NB4 (cell line): Measurements from ENCODE around the gene OTUB1.

Source experiments
- DNase-seq: peaks from one replicate; pipeline ENCODE4 v3.0.0; 2010; ENCODE audit warnings: low read depth
- H3K4me3 ChIP-seq: one replicate; pipeline ENCODE4 v1.5.1; 2011; ENCODE audit warnings: mild to moderate bottlenecking, low read depth, low read length, moderate library complexity
- CTCF ChIP-seq: IDR thresholded peaks from one replicate; pipeline ENCODE4 v1.5.1; 2012; ENCODE audit warnings: low read depth, low read length
- MAX ChIP-seq: IDR thresholded peaks from 2 replicates; pipeline ENCODE4 v1.6.1; 2011; ENCODE audit warnings: low read depth, low read length
- MYC ChIP-seq: IDR thresholded peaks from 2 replicates; pipeline ENCODE4 v1.6.1; 2011; ENCODE audit warnings: low read depth, low read length
- POLR2A ChIP-seq: IDR thresholded peaks from 2 replicates; pipeline ENCODE4 v1.6.1; 2011; ENCODE audit warnings: mild to moderate bottlenecking; ENCODE audit not compliant: insufficient read length; ENCODE audit errors: extremely low read depth

Gene OTUB1

DNA sequence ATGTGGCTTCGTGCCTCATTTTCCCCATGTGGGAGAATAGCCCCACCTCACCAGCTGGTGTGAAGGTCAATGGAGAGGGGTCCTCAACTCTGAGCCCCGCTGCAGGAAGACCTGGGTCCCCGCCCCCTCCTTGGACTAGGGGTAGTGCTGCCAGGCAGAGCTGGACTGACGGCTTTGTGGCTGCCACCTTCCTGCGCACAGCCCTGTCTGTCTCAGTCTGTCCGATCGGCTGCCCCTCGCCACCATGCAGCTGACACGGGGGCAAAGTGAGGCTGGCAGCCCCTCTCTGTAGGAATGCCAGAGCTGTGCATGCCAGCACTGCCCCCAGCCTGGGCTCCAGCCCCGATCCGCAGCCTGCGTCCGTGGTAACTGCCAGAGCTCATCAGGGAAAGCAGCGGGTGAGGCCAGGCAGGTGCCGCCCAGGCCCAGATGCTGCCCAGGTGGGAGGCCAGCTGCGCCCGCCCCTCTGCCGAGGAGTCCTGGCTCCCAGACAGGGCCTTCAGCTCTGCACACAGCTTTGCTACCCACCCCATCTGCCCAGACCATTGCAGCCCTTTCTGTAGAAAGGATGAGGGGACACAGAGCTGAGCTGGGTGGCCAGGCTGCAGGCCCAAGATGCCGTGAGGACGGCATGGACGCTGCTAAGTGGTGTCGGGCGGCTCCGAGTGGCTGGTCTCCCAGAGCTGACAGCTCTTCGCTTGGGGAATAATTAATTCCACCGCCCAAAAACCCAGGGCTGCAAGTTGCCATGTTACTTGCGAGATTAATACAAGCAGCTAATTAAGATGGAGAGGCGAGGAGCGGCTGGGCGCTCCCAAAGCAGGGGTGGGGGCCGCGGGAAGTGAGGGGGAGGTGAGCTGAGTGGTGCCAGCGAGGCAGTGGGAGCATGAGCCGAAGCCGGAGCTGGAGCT is 30.0 kb downstream of the OTUB1 start:
- DNase-seq, result no peak
- no peak for TF ChIP-seq CTCF
- no peak for TF ChIP-seq POLR2A
- H3K4me3 ChIP-seq, result no peak overlapping the region

- no peak for DNase-seq
- H3K4me3 ChIP-seq, result no peak overlapping the region
- TF ChIP-seq CTCF (no peak), POLR2A (no peak), MAX (no peak), MYC (no peak)
Observed at GRCh38 chr11:64017945-64018224, 31.6 kb downstream of the OTUB1 start.

DNA sequence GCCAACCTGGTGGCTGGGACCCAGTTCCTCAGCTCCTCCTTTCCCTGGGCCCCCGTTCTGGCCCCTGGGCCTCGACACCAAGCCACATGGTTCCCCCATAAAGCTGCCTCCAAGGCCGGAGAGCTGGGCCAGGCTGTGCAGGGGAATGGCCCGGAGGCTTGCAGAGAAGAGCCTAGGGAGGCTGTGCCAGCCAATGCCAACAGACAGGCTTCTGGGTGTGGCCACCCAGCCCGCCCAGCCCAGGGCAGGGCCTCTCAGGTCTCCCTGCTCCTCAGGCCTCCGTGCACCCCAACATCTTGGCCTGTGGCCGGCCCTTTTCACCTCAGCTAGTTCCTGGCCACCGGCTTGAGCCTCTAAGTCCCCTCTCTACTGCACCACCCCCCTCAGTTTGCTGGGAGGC is 32.1 kb downstream of the OTUB1 start:
- TF ChIP-seq CTCF, result no peak
- TF ChIP-seq MAX, result no peak
- no peak for TF ChIP-seq MYC
- no peak for TF ChIP-seq POLR2A
- DNase-seq, result no peak
- H3K4me3 ChIP-seq, result no peak overlapping the region

DNA sequence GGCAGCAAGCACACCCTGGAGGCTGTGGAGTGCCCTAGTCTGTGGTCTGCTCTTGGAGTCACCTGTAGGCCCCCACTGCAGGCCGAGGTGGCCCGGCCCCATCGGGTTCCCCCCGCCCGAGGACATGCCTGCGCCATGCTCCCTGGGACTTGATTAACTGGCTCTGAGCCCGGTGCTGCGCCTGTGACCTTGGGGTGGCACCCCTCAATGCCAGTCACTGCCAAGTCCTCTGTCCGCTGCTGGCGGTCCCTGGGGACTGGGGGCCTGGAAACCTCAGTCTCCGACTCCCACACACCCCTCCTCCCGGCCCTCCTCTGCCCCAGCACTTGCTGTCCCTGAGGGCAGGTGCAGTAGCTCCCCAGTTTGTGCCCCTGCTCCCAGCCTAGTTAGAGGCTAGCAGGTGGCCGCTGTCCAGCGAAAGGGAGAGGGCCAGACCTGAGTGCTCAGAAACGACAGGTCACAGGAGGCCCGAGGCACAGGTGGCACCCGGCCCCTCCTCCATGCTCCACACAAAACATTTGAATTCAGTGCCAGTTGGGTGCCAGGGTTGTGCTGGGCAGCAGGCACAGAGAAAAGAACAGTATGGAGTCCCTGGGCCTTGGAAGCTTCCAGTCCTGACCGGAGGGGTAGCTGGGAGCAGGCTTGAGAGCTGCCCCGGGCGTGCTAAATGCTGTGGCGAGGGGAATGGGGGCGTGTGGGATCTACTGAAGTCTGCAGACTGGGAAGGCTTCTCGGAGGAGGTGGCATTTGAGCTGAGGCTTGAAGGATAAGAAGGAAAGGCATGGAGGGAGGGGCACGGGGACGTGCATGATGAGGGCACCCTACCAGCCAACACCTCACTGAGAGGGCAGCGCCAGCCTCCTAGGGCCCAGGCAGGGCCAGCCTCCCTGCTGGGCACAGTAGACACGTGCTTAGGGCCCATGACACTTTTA is 33.1 kb downstream of the OTUB1 start:
- DNase-seq, result no peak
- no peak overlapping the region for H3K4me3 ChIP-seq
- TF ChIP-seq CTCF, result no peak
- TF ChIP-seq MYC, result no peak
- no peak for TF ChIP-seq POLR2A

DNA sequence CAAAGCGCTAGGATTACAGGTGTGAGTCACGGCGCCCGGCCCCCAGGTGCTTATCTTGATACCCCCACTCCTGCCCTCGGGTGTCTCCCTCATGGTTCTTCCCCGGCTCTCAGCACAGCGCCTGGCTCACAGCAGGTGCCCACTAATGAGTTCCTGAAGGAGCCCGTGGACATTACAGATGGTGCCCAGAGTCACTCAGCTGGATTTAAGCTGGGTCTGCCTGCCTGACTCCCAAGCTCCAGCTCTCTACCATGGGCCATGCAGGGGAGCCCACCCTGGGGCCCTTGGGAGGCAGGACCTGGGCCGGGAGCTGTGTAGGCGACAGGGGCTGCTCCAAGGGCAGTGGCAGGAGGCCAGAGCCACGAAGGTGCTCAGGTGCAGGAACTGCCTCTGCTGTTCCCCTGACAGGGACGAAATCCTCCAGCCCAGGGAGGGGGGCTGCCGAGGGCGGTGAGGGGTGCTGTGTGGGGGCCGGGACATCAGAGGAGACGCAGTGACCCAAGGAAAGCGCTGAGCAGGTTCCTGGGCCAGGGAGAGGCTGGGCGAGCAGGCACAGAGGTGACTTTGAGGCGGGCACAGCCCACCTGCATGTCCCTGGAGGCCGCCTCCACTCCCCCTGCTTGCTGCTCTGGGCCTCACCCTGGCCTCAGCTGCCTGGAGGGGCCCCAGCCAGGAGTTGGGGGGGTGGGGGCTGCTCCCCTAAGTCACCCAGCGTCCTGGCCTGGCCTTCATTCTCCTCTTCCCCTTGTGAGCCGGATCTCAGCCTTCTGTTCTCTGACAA is 34.9 kb downstream of the OTUB1 start:
- no peak for DNase-seq
- no peak overlapping the region for H3K4me3 ChIP-seq
- TF ChIP-seq MAX, result no peak
- no peak for TF ChIP-seq POLR2A
- TF ChIP-seq MYC, result no peak
- TF ChIP-seq CTCF, result no peak
